Measurements from ENCODE around the gene ATXN7L1.

ATXN7L1 gene

GRCh38 chr7:105581066-105581811, 295.2 kb downstream of the ATXN7L1 start, which contains the start of gene EFCAB10:
Gene EFCAB10 (minus strand): TSS chr7:105581493. CDS start chr7:105581463, 30 bp downstream.
- TF ChIP-seq CTCF (IDR thresholded peaks at IDR 0.05): no peak
- Histone ChIP-seq H3K27ac (no peak within 1 kb of the TSS), H3K4me3 (peak within 1 kb of the TSS; percentile 41)
- DNase-seq (ENCODE audit: low spot score): no peak

- Histone ChIP-seq H3K27ac (no peak overlapping the region), H3K4me3 (no peak overlapping the region)
- no peak for TF ChIP-seq CTCF (IDR thresholded peaks at IDR 0.05)
- DNase-seq (ENCODE audit: low spot score): no peak
Measured at GRCh38 chr7:105580022-105580740, 296.2 kb downstream of the ATXN7L1 start.

- no peak overlapping the region for H3K4me3 ChIP-seq
- DNase-seq (ENCODE audit: low spot score): no peak
- H3K27ac ChIP-seq: no peak overlapping the region
- no peak for TF ChIP-seq CTCF (IDR thresholded peaks at IDR 0.05)
Measured at GRCh38 chr7:105578496-105578895, 297.9 kb downstream of the ATXN7L1 start.

GRCh38 chr7:105577251-105577650, 299.1 kb downstream of the ATXN7L1 start:
- no peak for TF ChIP-seq CTCF (IDR thresholded peaks at IDR 0.05)
- H3K4me3 ChIP-seq: no peak overlapping the region
- H3K27ac ChIP-seq: no peak overlapping the region
- DNase-seq (ENCODE audit: low spot score): no peak

GRCh38 chr7:105571891-105572290, 304.5 kb downstream of the ATXN7L1 start:
- Histone ChIP-seq H3K27ac (no peak overlapping the region), H3K4me3 (no peak overlapping the region)
- TF ChIP-seq CTCF (IDR thresholded peaks at IDR 0.05): no peak

GRCh38 chr7:105567821-105568220, 308.6 kb downstream of the ATXN7L1 start:
- no peak for TF ChIP-seq CTCF (IDR thresholded peaks at IDR 0.05)
- Histone ChIP-seq H3K4me3 (no peak overlapping the region), H3K27ac (no peak overlapping the region)
- DNase-seq (ENCODE audit: low spot score): no peak

More at GRCh38 chr7:105571891-105572290, 304.5 kb downstream of the ATXN7L1 start:
- no peak for DNase-seq (ENCODE audit: low spot score)

Data from coronary artery (tissue), 2 donors.